CD4-positive, alpha-beta T cell treated with Interleukin-10 for 1 hour (primary cell): Measurements from ENCODE around the gene NEUROG2.
"Not testable (repeated sequence)": the region's sequence is repeated elsewhere in the genome, so short reads cannot be mapped to it uniquely, and the experiment has no call there.

Experiments
- DNase-seq: peaks from one replicate; pipeline ENCODE4 v3.0.0-alpha.2; 2020

NEUROG2 gene

GRCh38 chr4:112516066-112516470 is at the start of gene NEUROG2:
TSS of gene NEUROG2 (minus strand) at chr4:112516180. CDS start at chr4:112515475, 705 bp downstream.
- DNase-seq: no peak

- DNase-seq: no peak
Measured at GRCh38 chr4:112564706-112565270, 48.8 kb upstream of the NEUROG2 start.

- no peak for DNase-seq
Measured at GRCh38 chr4:112563431-112564200, 47.6 kb upstream of the NEUROG2 start.

GRCh38 chr4:112562254-112562879 is 46.4 kb upstream of the NEUROG2 start:
- no peak for DNase-seq

GRCh38 chr4:112560084-112560483 is 44.1 kb upstream of the NEUROG2 start:
- DNase-seq: no peak

GRCh38 chr4:112559053-112559452 is 43.1 kb upstream of the NEUROG2 start:
- no peak for DNase-seq

GRCh38 chr4:112557676-112558411 is 41.9 kb upstream of the NEUROG2 start:
- no peak for DNase-seq

GRCh38 chr4:112554271-112554670 is 38.3 kb upstream of the NEUROG2 start:
- not testable (repeated sequence) for DNase-seq

GRCh38 chr4:112552668-112553067 is 36.7 kb upstream of the NEUROG2 start:
- DNase-seq: no peak

- no peak for DNase-seq
Measured at GRCh38 chr4:112550728-112551127, 34.7 kb upstream of the NEUROG2 start.

GRCh38 chr4:112546476-112546875 is 30.5 kb upstream of the NEUROG2 start:
- DNase-seq: no peak

- DNase-seq: no peak
Measured at GRCh38 chr4:112545346-112545745, 29.4 kb upstream of the NEUROG2 start.

GRCh38 chr4:112540695-112541094 is 24.7 kb upstream of the NEUROG2 start:
- no peak for DNase-seq

- no peak for DNase-seq
Measured at GRCh38 chr4:112536123-112536522, 20.1 kb upstream of the NEUROG2 start.

GRCh38 chr4:112532267-112532666 is 16.3 kb upstream of the NEUROG2 start:
- no peak for DNase-seq

GRCh38 chr4:112531146-112531545 is 15.2 kb upstream of the NEUROG2 start:
- no peak for DNase-seq

- DNase-seq: no peak
Measured at GRCh38 chr4:112526061-112526460, 10.1 kb upstream of the NEUROG2 start.

- peak; percentile 77 for DNase-seq
Measured at GRCh38 chr4:112523764-112524505, 8.0 kb upstream of the NEUROG2 start.

GRCh38 chr4:112523008-112523721 is 7.2 kb upstream of the NEUROG2 start:
- peak; percentile 49 for DNase-seq

- DNase-seq: not testable (repeated sequence)
Measured at GRCh38 chr4:112522431-112522830, 6.5 kb upstream of the NEUROG2 start.

- no peak for DNase-seq
Measured at GRCh38 chr4:112521123-112522023, 5.4 kb upstream of the NEUROG2 start.
